HG03565 (cell line): ENCODE results near the gene SBF2.
"Not testable (repeated sequence)": the region's sequence is repeated elsewhere in the genome, so short reads cannot be mapped to it uniquely, and the experiment has no call there.

Experiments used
- ATAC-seq: cut with Tn5 transposase; IDR thresholded peaks from one replicate; pipeline ENCODE4 v1.9.1; 2021; ENCODE audit warnings: mild to moderate bottlenecking, moderate library complexity; ENCODE audit not compliant: unreplicated experiment

SBF2 gene

GRCh38 chr11:9759519-9760192 is 534.4 kb downstream of the SBF2 start:
- ATAC-seq: peak; percentile 36

- ATAC-seq: peak; percentile 0
Measured at GRCh38 chr11:9758637-9759518, 535.1 kb downstream of the SBF2 start.

GRCh38 chr11:9757809-9758636 is 536.0 kb downstream of the SBF2 start:
- peak; percentile 42 for ATAC-seq

- ATAC-seq: no peak
Measured at GRCh38 chr11:9756878-9757277, 537.1 kb downstream of the SBF2 start.

GRCh38 chr11:9756461-9756860 is 537.6 kb downstream of the SBF2 start:
- no peak for ATAC-seq

GRCh38 chr11:9755561-9756185 is 538.3 kb downstream of the SBF2 start:
- no peak for ATAC-seq

- no peak for ATAC-seq
Measured at GRCh38 chr11:9754010-9754471, 540.0 kb downstream of the SBF2 start.

GRCh38 chr11:9753021-9753420 is 541.0 kb downstream of the SBF2 start:
- no peak for ATAC-seq

- no peak for ATAC-seq
Measured at GRCh38 chr11:9752091-9752490, 541.9 kb downstream of the SBF2 start.

- ATAC-seq: no peak
Measured at GRCh38 chr11:9750551-9750950, 543.5 kb downstream of the SBF2 start.

- ATAC-seq: peak; percentile 43
Measured at GRCh38 chr11:9748361-9748970, 545.6 kb downstream of the SBF2 start.

GRCh38 chr11:9747828-9748227 is 546.2 kb downstream of the SBF2 start:
- ATAC-seq: no peak

- ATAC-seq: no peak
Measured at GRCh38 chr11:9747229-9747628, 546.8 kb downstream of the SBF2 start.

GRCh38 chr11:9745411-9746211 is 548.4 kb downstream of the SBF2 start:
- no peak for ATAC-seq

GRCh38 chr11:9743512-9743911 is 550.5 kb downstream of the SBF2 start:
- not testable (repeated sequence) for ATAC-seq

- no peak for ATAC-seq
Measured at GRCh38 chr11:9741260-9741659, 552.8 kb downstream of the SBF2 start.

GRCh38 chr11:9740202-9740883 is 553.7 kb downstream of the SBF2 start:
- no peak for ATAC-seq

- peak; percentile 65 for ATAC-seq
Measured at GRCh38 chr11:9739123-9739900, 554.7 kb downstream of the SBF2 start.
